HG02571 (cell line): ENCODE measurements around the gene NOTCH4.
"Not testable (repeated sequence)": the region's sequence is repeated elsewhere in the genome, so short reads cannot be mapped to it uniquely, and the experiment has no call there.

ENCODE experiments used
- ATAC-seq: cut with Tn5 transposase; IDR thresholded peaks from one replicate; pipeline ENCODE4 v1.9.1; 2021; ENCODE audit warnings: mild to moderate bottlenecking, moderate library complexity; ENCODE audit not compliant: unreplicated experiment

Gene NOTCH4

DNA sequence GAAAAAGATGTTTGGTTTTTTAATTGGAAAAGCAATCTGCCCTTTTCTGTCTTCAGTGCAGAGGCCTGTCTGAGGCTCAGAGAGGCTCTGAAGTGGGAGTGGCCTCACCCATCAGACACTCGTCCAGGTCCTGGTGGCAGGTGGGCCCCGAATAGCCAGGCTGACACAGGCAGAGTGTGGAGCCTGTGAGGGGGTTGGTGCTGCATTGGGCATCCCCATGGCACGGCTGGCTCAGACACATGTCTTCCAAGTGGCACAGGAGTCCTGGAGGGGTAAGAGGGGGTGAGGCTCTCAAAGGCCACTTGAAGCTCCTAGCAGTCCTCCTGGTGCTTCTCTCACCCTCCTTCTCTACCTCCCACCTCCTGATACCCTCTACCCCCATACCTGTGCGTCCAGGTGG is 3.8 kb downstream of the NOTCH4 start:
- ATAC-seq, result no peak

DNA sequence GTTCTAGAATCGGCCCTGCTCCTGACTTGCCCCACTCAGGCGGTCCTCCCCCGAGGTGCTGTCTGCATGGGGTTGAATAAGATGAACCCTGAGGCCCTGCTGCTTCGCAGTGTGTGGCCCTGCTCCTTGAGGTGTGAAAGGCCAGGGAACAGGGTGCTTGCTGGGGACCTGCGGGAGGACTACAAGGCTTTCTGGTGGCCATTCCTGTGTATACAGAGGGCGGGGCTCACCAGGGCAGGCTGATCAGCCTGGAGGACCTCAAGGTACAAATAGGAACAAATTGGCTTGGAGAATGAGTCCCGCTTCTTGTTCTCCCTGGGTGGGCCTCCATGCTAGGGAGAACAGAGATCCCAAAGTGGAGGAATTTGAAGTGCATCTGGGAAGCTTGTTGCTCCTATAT is 5.7 kb downstream of the NOTCH4 start:
- no peak for ATAC-seq

DNA sequence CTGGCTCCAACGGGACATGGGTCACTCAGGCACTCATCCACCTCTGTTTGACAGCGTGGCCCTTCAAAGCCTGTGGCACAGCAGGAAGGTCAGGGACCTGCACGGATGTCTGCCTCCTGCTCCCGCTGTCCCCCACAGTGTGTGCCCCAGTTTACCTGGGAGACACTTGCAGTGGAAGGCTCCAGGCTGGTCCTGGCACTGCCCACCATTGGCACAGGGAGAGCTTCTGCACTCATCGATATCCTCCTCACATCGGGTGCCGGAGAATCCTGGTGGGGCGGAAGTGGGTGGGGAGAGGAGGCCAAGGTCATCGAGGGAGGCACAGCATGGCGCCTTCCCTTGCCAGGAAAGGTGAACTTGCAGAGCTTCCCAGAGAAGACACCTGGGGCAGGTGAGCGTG is 6.9 kb downstream of the NOTCH4 start:
- ATAC-seq, result no peak

DNA sequence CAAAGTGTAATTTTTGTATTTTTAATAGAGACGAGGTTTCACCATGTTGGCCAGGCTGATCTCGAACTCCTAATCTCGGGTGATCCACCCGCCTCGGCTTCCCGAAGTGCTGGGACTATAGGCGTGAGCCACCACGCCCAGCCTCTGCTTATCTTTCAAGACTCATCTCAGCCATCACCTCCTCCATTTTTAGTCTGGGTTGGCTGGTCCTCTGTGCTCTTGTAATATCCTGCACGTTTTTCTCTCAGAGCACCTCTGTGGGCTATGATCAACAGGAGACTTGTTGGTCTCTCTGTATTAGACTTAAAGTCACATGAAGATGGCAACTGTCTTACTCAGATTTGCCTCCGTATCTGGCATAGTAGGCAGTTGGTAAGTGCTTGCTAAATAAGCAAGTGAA is 7.6 kb downstream of the NOTCH4 start:
- no peak for ATAC-seq

DNA sequence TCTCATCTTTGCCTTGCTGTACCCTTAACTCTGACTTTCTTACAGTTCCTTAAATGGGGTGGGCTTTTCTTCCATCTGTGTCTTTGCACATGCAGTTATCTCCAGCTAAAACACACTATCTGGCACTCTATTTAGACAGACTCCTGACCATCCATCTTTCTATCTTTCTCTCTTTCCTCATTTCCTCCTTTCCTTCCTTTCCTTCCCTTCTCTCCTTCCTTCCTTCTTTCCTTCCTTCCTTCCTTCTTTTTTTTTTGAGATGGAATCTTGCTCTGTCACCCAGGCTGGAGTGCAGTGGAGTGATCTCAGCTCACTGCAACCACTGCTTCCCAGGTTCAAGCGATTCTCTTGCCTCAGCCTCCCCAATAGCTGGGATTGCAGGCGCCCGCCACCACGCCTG is 8.2 kb downstream of the NOTCH4 start:
- no peak for ATAC-seq

DNA sequence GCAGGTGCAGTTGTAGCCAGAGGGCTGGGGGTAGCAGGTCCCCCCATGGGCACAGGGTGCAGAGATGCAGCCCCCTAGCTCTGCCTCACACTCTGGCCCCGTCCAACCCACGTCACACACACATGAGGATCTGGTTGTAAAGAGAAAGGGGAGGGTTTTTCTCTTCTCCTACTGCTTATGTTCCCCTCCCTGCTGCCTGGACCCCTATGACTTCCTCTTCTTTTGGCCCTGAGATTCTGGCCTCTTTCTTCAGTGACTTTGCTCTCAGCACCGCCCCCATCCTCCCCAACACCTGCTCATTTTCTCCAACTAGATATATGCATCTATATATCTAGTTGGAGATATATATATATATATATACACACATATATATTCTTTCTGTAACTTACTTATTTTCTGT is 9.7 kb downstream of the NOTCH4 start:
- ATAC-seq, result no peak

DNA sequence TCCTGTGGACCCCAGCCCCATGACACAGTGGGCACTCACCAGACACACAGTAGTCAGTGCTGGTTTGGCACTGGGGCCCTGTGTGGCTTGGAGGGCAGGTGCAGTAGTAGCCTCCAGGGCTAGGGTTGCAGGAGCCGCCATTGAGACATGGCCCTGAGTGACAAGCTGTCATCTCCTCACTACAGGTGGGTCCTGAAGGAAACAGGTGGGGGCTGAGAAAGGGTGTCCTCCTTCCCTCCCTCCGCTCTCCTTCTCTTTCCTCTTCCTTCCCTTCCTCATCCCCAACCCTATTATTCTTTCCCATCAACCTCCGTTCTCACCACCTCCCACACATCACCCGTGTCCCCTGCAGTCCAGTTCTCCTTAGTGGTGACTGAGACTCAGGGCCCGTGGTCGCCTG is 10.2 kb downstream of the NOTCH4 start:
- ATAC-seq, result no peak

DNA sequence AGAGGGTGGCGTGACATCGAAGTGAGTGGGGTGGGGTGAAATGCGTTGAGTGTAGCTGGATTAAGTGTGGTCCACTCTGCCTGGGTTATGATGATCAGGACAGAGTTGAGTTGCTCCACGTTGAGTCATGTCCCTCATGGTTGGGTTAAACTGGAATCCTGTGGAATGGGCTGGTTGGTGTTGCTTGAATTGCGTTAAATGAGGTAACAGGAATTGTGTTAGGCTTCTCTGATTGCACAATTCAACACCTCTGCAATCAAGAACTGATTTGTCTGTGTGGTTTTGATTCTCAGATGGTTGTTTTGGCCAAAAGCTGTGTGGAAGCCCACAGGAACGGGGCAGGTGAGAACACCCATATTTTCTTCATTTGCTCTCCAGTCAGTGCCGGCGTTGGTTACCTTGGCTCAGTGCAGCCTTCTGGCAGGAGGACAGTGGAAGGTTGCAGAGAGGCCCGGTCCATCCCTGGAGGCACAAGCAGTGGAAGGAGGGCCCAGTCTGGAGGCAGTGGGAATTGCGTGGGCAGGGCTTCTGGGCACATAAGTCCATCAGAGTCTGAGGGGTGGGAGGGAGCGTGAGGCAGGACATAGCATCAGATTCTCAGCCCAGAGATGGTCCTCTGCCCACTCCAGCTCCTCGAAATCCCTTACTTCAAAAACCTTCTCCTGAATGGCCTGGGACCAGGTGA is 11.6 kb downstream of the NOTCH4 start:
- no peak for ATAC-seq

DNA sequence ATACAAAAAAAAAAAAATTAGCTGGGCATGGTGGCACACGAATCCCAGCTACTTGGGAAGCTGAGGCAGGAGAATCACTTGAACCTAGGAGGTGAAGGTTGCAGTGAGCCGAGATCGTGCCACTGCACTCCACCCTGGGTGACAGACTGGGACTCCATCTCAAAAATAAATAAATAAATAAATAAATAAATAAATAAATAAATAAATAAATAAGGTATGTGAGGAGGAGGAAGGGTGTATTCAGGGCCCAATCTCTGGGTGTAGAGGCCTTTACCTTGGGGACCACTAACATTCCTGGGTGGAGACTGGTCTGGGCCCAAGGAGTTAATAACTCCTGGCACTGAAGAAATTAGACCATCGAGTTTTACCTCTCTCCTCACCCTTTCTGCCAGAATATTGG is 12.4 kb downstream of the NOTCH4 start:
- not testable (repeated sequence) for ATAC-seq

DNA sequence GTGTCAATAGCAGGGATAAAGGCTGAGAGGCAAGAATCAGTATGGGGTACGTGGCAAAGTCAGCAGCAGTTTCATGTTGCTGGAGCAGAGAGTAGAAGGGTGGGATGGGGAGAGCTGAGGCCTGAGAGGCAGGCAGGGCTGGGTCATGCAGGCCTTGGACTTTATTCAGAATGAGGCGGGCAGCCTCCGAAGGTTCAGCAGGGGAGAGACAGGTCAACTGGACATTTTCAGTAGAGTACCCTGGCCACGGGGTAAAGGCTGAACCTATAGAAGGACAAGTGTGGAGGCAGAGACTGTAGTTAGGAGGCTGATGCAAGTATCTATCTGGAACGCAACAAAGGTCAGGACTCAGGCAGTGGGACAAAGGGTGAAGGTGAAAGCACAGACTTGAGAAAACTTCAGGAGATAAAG is 13.7 kb downstream of the NOTCH4 start:
- no peak for ATAC-seq

DNA sequence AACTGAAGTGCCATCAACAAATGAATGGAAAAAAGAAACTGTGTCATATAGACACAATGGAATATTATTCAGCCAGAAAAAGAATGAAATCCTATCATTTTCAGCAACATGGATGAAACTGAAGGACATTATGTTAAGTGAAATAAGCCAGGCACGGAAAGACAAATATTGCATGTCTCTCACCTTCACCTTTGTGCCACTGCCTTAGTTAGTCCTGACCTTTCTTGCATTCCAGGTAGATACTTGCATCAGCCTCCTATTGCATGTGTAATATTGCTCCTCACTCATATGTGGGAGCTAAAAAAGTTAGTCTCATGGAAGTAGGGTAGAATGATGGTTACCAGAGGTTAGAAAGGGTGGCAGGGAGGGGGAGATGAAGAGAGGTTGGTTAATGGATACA is 14.9 kb downstream of the NOTCH4 start:
- ATAC-seq, result no peak

DNA sequence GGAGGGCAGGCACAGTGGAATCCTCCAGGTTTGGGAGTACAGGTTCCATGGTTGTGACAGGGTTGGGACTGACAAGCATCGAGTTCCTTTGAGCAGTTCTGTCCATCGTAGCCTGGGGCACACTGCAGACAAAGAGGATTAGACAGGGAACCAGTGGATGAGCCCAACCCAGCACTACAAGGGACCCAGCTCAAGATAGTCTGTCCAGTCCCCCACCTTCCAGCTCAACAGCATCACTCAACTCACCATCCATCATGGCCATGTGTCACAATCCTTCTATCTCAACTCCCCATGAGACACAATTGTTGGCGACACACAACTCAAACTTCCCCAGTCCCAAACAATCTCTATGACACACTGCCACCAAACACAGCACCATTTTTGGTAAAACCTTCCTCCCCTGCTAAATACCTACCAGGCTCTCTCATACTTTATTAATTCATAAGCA is 19.6 kb downstream of the NOTCH4 start:
- no peak for ATAC-seq

DNA sequence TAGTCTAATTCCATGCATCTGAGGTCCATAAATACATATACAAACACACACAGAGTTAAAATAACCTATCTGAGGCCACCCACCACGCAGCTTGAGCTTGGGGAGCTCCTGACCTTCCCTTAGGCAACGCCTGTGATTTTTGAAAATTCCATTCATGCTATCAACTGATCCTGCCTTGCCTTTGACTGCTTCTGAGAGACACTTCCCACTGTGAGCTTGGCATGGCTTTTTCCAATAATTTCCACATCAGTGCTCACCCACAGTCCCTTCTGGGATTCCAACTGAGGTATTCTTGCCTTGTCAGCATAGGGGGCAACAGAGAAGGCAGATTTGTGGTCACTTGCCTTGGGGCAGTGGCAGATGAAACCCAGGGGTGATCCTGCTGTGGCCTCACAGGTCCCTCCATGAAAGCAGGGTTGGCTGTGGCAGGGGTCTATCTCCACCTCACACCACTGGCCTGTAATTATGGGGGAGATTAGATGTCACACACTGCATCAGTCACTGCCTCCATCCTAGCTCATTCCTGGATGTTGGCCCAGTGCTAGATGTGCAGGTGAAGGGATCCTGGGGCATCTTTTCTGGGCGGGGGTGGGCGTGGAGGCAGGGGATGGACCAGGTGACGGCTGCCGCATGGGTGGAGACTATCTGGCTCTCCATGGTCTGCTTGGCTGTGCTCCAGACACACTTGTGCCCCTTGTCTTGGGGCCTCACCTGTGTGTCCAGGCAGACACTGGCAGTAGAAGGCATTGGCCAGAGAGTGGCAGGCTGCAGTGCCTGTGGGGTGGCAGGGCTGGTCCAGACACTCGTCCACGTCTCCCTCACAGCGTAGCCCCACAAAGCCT is 20.2 kb downstream of the NOTCH4 start:
- no peak for ATAC-seq

DNA sequence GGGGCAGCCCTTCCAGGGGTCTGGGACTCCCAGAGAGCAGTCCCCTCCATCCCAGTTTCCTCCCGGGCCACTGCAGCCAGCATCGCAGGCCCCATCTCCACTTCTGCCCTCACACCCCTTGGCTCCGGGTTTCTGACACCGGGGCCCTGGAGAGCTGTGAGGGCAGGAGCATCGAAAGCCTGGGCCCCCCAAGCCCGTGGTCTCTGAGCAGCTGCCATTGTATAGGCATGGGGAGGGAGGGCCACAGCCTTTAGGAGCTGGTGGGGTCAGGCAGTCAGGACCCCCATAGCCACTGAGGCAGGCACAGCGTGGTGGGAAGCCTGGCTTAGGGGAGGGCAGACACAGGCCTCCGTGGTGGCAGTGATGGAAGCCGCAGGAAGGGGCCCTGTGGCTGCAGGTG is 21.7 kb downstream of the NOTCH4 start:
- ATAC-seq, result no peak

DNA sequence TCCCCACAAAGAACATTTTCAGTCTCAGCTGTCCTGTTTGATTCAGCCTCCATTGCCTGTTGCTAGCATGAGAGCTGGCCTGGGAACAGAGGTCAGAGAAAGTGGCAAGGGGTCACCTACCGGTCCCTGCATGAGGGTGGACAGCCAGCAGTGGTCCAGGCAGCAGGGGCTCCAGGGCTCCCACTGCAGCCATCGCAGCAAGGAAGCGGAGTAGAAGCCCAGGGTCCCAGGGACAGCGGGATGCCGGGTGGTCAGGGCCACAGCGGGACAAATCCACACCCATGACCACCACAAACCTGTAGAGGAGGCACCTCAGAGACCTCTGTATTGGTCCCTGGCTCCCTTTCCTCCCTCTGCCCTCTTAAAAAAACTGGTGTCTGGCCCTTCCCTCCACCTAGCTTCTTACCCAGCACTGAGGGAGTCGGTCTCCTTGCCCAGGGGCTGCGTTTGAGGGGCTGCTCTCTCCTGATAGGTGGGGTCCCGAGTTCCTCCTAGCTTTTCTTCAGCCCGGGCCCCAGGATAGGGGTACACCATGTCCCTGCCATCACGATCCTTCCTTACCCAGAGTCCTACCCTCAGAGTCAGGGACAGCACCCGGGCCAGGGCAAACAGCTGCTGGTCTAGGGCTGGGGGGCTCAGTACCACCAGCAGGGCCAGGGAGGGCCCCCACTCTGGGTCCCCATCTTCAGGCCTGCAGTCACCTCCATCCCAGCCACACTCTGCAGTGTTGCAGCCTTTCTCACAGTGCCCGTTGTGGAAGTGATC is 23.0 kb downstream of the NOTCH4 start:
- ATAC-seq, result no peak

DNA sequence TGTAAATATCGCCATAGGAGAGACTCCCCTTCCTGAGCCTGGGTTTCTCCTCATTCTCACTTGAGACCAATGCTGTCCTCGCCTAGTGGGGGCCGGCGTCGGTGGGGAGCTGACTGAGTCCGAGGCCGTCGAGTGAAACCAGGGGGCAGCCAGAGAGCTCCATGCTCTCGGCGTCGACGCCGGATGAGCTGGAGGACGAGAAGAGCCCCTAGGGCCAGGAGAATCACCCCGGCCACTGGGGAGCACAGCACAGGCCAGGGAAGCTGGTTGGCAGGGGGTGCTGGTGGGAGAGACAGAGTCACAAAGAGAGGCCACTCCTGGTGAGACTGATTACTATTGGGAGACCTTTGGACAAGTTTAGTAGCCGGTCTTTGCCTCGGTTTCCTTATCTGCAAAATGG is 25.0 kb downstream of the NOTCH4 start:
- no peak for ATAC-seq

DNA sequence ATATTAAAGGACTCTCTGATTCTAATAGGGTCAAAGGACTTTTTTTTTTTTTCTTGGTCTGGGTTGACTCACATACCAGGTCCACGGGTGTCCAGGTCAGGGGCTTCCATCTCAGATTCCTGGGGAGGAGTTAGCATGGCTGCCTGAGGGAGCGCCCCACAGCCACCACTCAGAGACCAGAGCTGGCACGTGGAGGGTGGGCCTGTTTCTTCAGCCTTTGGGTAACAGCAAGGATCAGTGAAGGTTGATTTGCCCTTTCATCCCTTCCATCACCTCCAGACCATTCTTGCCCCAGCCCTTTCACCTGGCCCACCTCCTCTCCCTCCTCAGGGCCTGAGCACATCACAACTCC is 25.5 kb downstream of the NOTCH4 start:
- no peak for ATAC-seq

DNA sequence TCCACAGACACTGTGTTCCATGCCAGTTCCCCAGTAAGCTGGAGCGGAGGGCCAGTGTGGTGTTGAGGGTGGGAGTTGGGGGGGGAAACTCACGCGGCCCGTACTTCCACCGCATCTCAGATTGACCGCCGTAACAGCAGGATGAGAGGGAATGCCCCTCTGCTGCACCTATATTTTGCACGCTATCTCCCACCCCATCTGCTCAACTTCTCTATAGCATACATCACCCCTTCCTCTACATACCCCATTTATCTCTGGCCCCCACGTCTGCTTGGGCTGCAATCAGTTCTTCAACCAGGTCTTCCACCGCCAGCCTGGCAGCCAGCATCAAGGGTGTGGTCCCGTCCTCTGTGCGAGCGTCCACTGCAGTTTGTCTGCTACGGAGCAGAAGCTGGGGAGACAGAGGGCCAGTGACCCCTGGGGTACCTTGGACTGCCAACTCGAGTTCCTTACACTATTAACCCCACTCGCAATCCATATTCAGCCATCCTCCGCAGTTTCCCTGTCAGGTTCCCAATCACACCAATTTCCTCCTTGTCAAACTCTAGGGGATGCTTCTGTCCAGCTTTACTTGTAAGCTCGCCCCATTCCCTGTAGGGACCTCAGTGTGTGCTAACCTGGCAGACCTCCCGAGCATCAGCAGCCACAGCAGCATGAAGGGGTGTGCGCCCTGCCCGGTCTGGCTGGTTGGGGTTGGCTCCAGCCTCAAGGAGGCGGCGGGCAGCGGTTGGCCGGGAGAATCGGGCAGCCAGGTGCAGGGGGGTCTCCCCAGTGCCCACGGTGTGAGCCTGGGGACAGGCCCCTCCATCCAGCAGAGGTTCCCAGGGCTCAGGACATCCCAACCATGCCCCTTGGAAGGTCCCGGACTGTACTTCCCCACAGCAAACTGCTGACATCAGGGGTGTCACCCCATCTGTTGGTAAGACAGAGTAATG is 26.9 kb downstream of the NOTCH4 start:
- no peak for ATAC-seq

DNA sequence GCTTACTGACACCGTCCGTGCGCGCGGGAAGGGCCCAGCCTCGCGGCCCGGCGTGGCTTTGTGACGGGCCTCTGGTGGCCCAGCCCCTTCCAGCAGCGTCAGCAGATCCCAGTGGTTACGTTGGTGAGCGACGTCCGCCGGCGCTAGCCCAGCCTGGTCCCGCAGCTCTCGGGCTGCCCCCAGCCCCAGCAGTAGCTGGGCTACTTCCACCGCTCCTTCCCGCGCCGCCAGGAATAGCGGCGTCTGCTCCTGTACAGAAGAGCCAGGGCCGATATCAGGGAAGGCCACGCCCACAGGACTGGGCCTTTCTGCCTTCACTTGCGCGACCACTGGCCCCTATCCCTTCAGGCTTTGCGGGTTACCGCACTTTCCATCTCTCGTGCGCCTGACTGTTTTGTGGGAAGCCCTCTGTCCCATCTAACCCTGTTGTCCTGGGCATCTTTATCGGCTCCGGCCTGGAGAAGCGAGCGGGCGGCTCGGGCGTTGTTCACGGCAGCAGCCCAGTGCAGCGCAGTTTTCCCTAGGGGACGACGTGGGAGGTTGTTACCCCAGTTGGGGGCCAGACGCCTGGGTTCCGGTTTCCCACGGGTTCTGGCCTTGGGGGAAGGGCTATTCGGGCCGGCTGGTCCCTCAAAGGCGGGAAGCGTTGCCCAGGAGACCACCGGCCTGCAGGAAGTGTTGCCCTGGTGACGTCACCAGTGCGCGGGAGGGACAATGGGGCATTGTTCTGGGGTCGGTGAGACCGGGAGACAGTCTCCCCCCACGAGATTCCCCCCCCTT is 27.8 kb downstream of the NOTCH4 start:
- ATAC-seq, result peak; percentile 69

DNA sequence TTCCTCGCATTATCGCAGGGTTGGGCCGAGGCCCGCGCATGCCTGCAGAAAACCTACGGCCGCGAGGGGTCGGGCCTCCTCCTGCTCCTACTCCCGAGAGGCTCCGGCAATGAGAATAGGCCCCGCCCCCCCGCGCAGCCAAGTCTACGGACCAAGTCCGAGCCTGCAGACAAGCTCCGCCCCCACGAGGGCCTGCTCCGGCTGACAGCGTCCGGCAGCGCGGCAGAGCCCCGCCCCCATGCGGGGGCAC is 28.3 kb downstream of the NOTCH4 start:
- no peak for ATAC-seq
